ENCODE results near the gene GREB1.
A peak's percentile ranks its signal among the peaks of the same experiment; 100 is the strongest.

GREB1 gene

GRCh38 chr2:11579867-11580659 lies 46.2 kb downstream of the GREB1 start:
- no peak for DNase-seq (ENCODE audit: low spot score)

- no peak for DNase-seq (ENCODE audit: low spot score)
Measured at GRCh38 chr2:11580697-11581096, 46.9 kb downstream of the GREB1 start.

- no peak for DNase-seq (ENCODE audit: low spot score)
Measured at GRCh38 chr2:11581124-11581796, 47.4 kb downstream of the GREB1 start.

- DNase-seq (ENCODE audit: low spot score) = no peak
Measured at GRCh38 chr2:11581797-11582611, 48.2 kb downstream of the GREB1 start.

- no peak for DNase-seq (ENCODE audit: low spot score)
Measured at GRCh38 chr2:11582612-11582861, 48.7 kb downstream of the GREB1 start.

GRCh38 chr2:11582862-11583752 lies 49.3 kb downstream of the GREB1 start:
- DNase-seq (ENCODE audit: low spot score) = peak; percentile 50

GRCh38 chr2:11583840-11584524 lies 50.1 kb downstream of the GREB1 start:
- DNase-seq (ENCODE audit: low spot score) = peak; percentile 31

- no peak for DNase-seq (ENCODE audit: low spot score)
Measured at GRCh38 chr2:11584525-11585056, 50.7 kb downstream of the GREB1 start.

- no peak for DNase-seq (ENCODE audit: low spot score)
Measured at GRCh38 chr2:11585071-11585470, 51.2 kb downstream of the GREB1 start.

- no peak for DNase-seq (ENCODE audit: low spot score)
Measured at GRCh38 chr2:11588228-11589110, 54.6 kb downstream of the GREB1 start.

- no peak for DNase-seq (ENCODE audit: low spot score)
Measured at GRCh38 chr2:11589316-11589940, 55.6 kb downstream of the GREB1 start.

- DNase-seq (ENCODE audit: low spot score) = no peak
Measured at GRCh38 chr2:11590193-11590592, 56.3 kb downstream of the GREB1 start.

- DNase-seq (ENCODE audit: low spot score) = no peak
Measured at GRCh38 chr2:11591091-11591490, 57.2 kb downstream of the GREB1 start.

GRCh38 chr2:11592671-11593574 lies 59.1 kb downstream of the GREB1 start:
- no peak for DNase-seq (ENCODE audit: low spot score)

- DNase-seq (ENCODE audit: low spot score) = no peak
Measured at GRCh38 chr2:11596801-11597200, 63.0 kb downstream of the GREB1 start.

- no peak for DNase-seq (ENCODE audit: low spot score)
Measured at GRCh38 chr2:11597538-11598225, 63.8 kb downstream of the GREB1 start.

- no peak for DNase-seq (ENCODE audit: low spot score)
Measured at GRCh38 chr2:11598228-11598731, 64.4 kb downstream of the GREB1 start.

Measured in hematopoietic multipotent progenitor cell treated with erythropoietin and hydrocortisone succinate and interleukin-3 and kit ligand, for 15 days (in vitro differentiated cells).